GM18526 (cell line): Measurements from ENCODE around the gene SWT1.

Experiments
- POLR2A ChIP-seq: IDR thresholded peaks from 3 replicates; pipeline ENCODE4 v1.6.1; 2011; ENCODE audit not compliant: insufficient read length; ENCODE audit errors: extremely low read depth

The SWT1 gene

DNA sequence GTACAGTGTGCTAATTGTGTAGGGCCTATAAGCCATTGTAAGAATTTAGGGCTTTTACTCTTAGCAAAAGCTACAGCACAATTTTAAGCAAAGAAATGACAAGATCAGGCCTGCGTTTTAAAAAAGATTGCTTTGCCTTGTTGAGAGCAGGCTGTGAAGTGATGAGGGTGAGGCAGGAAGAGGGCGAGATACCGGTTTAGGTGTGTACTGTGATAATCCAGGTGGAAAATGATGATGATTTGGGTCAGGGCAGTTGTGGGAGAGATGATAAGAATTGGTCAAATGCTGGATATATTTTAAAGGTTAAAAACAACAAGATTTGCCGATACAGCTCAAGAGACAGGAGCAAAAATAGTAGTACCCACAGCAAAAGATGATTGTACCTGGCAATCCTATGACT lies 72.0 kb downstream of the SWT1 start:
- TF ChIP-seq POLR2A = no peak

DNA sequence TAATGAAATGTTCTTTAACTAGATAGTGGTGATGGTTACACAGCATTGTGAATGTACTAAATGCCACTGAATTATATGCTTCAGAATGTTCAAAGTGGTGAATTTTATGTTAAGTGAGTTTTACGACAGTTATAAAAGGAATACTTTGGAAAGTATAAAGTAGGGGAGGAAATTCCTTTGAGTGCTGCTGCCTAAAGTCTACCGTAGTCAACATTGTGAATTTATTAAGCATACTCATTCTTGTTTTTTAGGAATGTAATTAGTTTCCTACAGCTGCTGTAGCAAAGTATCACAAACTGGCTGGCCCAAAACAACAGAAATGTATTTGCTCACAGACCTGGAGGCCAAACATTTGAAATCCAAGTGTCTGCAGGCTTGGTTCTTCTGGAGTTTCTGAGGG lies 73.0 kb downstream of the SWT1 start:
- no peak for TF ChIP-seq POLR2A

DNA sequence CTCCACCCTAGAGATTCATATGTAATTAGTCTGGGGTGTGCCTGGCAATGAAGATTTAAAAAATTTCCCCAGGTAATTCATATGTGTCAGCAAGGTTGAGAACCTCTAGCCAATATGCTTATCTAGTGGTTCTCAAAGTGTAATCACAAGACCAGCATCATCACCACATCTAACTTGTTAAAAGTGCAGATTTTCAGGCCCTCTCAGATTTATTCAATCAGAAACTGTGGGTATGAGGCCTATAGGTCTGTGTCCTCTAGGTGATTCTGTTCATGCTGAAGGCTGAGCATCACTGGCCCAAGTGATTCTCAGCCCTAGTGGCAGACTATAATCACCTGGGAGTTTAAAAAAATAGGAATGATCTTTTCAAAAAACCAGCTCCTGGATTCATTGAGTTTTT lies 75.9 kb downstream of the SWT1 start:
- TF ChIP-seq POLR2A = no peak

GRCh38 chr1:185237661-185238060 lies 80.7 kb downstream of the SWT1 start:
- no peak for TF ChIP-seq POLR2A

DNA sequence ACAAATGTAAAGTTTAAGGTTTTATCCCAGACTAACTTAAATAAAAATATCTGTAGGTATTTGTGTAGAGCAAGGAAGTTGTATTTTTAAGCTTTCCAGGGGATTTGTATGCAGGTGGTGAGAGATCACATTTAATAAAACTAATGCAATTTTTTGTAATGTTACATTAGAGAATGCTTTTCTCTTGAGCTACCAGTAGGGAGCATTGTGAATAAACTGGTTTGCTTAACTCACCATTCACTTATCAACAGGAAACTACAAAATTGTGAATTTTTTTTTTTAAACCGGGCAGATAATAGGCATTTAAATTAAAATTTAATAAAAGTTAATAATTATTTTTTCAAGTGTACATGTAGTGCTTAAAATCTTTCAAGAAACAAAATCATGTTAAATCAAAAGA lies 81.5 kb downstream of the SWT1 start:
- no peak for TF ChIP-seq POLR2A

GRCh38 chr1:185239861-185240260 lies 82.9 kb downstream of the SWT1 start:
- TF ChIP-seq POLR2A = no peak

- TF ChIP-seq POLR2A = no peak
Measured at GRCh38 chr1:185241127-185241526, 84.2 kb downstream of the SWT1 start.

- no peak for TF ChIP-seq POLR2A
Measured at GRCh38 chr1:185244015-185244747, 87.2 kb downstream of the SWT1 start.

DNA sequence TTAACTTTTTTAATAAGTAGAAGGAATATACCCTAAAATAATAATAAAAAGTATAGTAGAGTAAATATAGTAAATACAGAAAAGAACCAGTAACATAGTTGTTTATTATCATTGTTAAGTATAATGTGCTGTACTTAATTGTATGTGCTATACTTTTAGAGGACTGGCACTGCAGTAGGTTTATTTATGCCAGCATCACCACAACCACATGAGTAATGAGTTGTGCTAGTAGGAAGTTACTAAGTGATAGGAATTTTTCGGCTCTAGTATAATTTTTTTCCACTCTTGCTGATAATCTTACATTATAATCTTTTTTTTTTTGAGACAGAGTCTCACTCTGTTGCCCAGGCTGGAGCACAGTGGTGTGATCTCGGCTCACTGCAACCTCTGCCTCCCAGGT lies 88.5 kb downstream of the SWT1 start:
- no peak for TF ChIP-seq POLR2A

- no peak for TF ChIP-seq POLR2A
Measured at GRCh38 chr1:185249563-185249962, 92.6 kb downstream of the SWT1 start.

DNA sequence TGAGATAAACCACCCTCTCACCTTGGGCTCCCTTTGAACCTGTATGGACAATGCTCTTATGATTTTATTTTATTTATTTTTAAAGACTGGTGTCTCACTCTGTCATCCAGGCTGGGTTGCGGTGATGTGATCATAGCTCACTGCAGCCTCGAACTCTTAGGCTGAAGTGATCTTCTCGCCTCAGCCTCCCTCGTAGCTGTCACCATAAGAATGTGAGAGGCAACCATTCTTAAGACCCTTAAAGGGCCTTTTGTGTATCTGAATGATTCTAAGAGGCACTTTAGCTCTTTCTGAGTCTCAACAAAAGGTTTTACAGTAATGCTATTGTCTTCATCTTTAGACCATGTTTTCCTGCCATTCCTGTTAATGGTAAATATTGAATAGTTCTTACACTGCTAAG lies 93.1 kb downstream of the SWT1 start:
- no peak for TF ChIP-seq POLR2A

GRCh38 chr1:185257950-185258208 lies 100.9 kb downstream of the SWT1 start:
- TF ChIP-seq POLR2A = no peak

GRCh38 chr1:185258676-185259075 lies 101.7 kb downstream of the SWT1 start:
- TF ChIP-seq POLR2A = no peak

- TF ChIP-seq POLR2A = no peak
Measured at GRCh38 chr1:185260611-185261010, 103.6 kb downstream of the SWT1 start.

GRCh38 chr1:185262151-185262550 lies 105.2 kb downstream of the SWT1 start:
- no peak for TF ChIP-seq POLR2A

GRCh38 chr1:185263292-185263691 lies 106.3 kb downstream of the SWT1 start:
- TF ChIP-seq POLR2A = no peak

DNA sequence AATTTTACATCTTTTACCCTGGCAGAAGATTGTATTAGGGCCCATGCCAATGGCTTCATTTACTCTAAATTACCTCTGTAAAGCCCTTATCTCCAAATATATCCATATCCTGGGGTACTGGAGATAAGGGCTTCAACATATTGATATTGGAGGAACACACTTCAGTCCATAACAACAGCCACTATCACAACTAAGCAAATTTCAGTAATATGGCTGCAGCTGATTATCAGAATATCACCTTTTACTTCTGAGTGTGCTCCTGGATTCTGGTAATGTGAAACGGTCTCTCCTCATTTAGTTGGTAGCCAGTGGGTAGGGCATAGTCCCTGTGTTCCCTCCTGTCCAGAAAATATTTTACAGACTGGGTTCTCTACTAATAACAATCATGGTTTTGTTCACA lies 106.8 kb downstream of the SWT1 start:
- TF ChIP-seq POLR2A = no peak

DNA sequence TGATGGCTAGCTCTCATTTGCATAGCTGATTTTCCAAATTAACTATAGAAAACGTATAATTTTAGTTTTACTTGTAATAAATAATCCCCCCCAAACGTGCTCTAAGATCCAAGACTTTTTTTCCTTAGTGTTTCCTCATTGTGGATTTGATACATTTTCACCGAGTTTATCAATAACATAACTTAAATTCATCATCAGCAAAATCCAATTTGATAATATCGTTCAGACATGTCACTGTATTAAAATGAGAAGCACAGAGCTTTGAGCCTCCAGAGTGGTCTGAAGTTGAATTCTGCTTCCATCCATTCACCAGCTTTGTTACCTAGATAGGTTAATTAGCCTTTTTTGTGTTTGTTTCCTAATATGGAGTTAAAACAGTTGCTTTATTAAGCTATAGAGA lies 108.3 kb downstream of the SWT1 start:
- TF ChIP-seq POLR2A = no peak

- no peak for TF ChIP-seq POLR2A
Measured at GRCh38 chr1:185267301-185267700, 110.3 kb downstream of the SWT1 start.

DNA sequence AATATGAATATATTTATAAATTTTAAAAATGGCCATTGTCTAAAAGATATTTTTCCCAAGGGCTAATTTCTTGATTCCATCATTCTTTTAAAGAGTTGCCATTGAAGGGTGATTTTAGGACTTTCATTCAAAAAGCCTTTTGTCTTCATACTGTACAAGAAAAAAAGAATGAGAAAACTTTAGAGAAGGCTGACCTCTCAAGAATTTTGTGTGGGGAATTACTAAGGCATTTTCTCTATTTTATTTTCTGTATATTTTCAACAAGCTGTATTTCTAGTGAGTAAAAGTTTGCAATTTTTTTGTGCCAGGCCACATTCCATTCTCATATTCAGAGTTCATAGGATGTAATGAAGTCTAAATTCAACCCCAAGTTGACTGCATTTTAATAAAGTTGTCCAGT lies 110.7 kb downstream of the SWT1 start:
- TF ChIP-seq POLR2A = no peak
